Rectal smooth muscle tissue (tissue), 1 donor: ENCODE data around the gene IGF1.

Source experiments
- H3K27ac ChIP-seq: one replicate; pipeline ENCODE4 v1.7.0; 2013; ENCODE audit warnings: low read depth, low read length, inconsistent platforms
- H3K27me3 ChIP-seq: one replicate; pipeline ENCODE4 v1.7.0; 2013; ENCODE audit warnings: low read length; ENCODE audit not compliant: control insufficient read depth, insufficient read depth
- H3K36me3 ChIP-seq: one replicate; pipeline ENCODE4 v1.7.0; 2013; ENCODE audit warnings: low read length; ENCODE audit not compliant: control insufficient read depth, insufficient read depth
- H3K4me1 ChIP-seq: one replicate; pipeline ENCODE4 v1.7.0; 2013; ENCODE audit warnings: low read length; ENCODE audit not compliant: control insufficient read depth, insufficient read depth
- H3K4me3 ChIP-seq: one replicate; pipeline ENCODE4 v1.7.0; 2013; ENCODE audit warnings: low read length
- H3K9ac ChIP-seq: one replicate; pipeline ENCODE4 v1.7.0; 2013; ENCODE audit warnings: low read length

The IGF1 gene

GRCh38 chr12:102510031-102510430 lies 29.7 kb upstream of the IGF1 start:
- H3K9ac ChIP-seq: no peak overlapping the region

GRCh38 chr12:102509123-102509626 lies 28.8 kb upstream of the IGF1 start:
- Histone ChIP-seq H3K27ac (no peak overlapping the region), H3K9ac (no peak overlapping the region), H3K36me3 (no peaks in the 10 kb centered on the region), H3K27me3 (no peaks in the 10 kb centered on the region), H3K4me3 (no peak overlapping the region), H3K4me1 (no peaks in the 10 kb centered on the region)

More at GRCh38 chr12:102510031-102510430, 29.7 kb upstream of the IGF1 start:
- Histone ChIP-seq H3K27ac (no peak overlapping the region), H3K27me3 (no peaks in the 10 kb centered on the region), H3K36me3 (no peaks in the 10 kb centered on the region), H3K4me1 (no peaks in the 10 kb centered on the region), H3K4me3 (no peak overlapping the region)

GRCh38 chr12:102508052-102508451 lies 27.7 kb upstream of the IGF1 start:
- Histone ChIP-seq H3K4me1 (no peaks in the 10 kb centered on the region), H3K4me3 (no peak overlapping the region), H3K27me3 (no peaks in the 10 kb centered on the region), H3K27ac (no peak overlapping the region), H3K9ac (no peak overlapping the region), H3K36me3 (no peaks in the 10 kb centered on the region)

- H3K9ac ChIP-seq: no peak overlapping the region
- H3K36me3 ChIP-seq: no peaks in the 10 kb centered on the region
- no peak overlapping the region for H3K4me3 ChIP-seq
- no peak overlapping the region for H3K27ac ChIP-seq
- no peaks in the 10 kb centered on the region for H3K4me1 ChIP-seq
- H3K27me3 ChIP-seq: no peaks in the 10 kb centered on the region
Observed at GRCh38 chr12:102507301-102507700, 26.9 kb upstream of the IGF1 start.

- H3K27ac ChIP-seq: no peak overlapping the region
- H3K27me3 ChIP-seq: no peaks in the 10 kb centered on the region
- no peak overlapping the region for H3K9ac ChIP-seq
- no peaks in the 10 kb centered on the region for H3K36me3 ChIP-seq
- no peak overlapping the region for H3K4me3 ChIP-seq
- H3K4me1 ChIP-seq: no peaks in the 10 kb centered on the region
Observed at GRCh38 chr12:102504871-102505270, 24.5 kb upstream of the IGF1 start.

GRCh38 chr12:102504280-102504679 lies 23.9 kb upstream of the IGF1 start:
- Histone ChIP-seq H3K27ac (no peak overlapping the region), H3K4me1 (no peaks in the 10 kb centered on the region), H3K36me3 (no peaks in the 10 kb centered on the region), H3K4me3 (no peak overlapping the region), H3K27me3 (no peaks in the 10 kb centered on the region), H3K9ac (no peak overlapping the region)

GRCh38 chr12:102503831-102504230 lies 23.5 kb upstream of the IGF1 start:
- Histone ChIP-seq H3K9ac (no peak overlapping the region), H3K4me3 (no peak overlapping the region), H3K36me3 (no peaks in the 10 kb centered on the region), H3K27me3 (no peaks in the 10 kb centered on the region), H3K27ac (no peak overlapping the region), H3K4me1 (no peaks in the 10 kb centered on the region)

GRCh38 chr12:102503056-102503681 lies 22.8 kb upstream of the IGF1 start:
- no peak overlapping the region for H3K4me3 ChIP-seq

GRCh38 chr12:102501773-102502172 lies 21.4 kb upstream of the IGF1 start:
- no peaks in the 10 kb centered on the region for H3K4me1 ChIP-seq
- H3K27me3 ChIP-seq: no peaks in the 10 kb centered on the region
- H3K36me3 ChIP-seq: no peaks in the 10 kb centered on the region
- H3K9ac ChIP-seq: no peak overlapping the region
- no peak overlapping the region for H3K4me3 ChIP-seq
- no peak overlapping the region for H3K27ac ChIP-seq

More at GRCh38 chr12:102503056-102503681, 22.8 kb upstream of the IGF1 start:
- Histone ChIP-seq H3K9ac (no peak overlapping the region), H3K27ac (no peak overlapping the region), H3K4me1 (no peaks in the 10 kb centered on the region), H3K36me3 (no peaks in the 10 kb centered on the region), H3K27me3 (no peaks in the 10 kb centered on the region)

GRCh38 chr12:102498471-102498870 lies 18.1 kb upstream of the IGF1 start:
- Histone ChIP-seq H3K36me3 (no peaks in the 10 kb centered on the region), H3K9ac (no peak overlapping the region), H3K4me1 (no peaks in the 10 kb centered on the region), H3K27me3 (no peaks in the 10 kb centered on the region), H3K4me3 (no peak overlapping the region), H3K27ac (no peak overlapping the region)

GRCh38 chr12:102497743-102498142 lies 17.4 kb upstream of the IGF1 start:
- H3K4me3 ChIP-seq: no peak overlapping the region
- H3K36me3 ChIP-seq: no peaks in the 10 kb centered on the region
- H3K4me1 ChIP-seq: no peaks in the 10 kb centered on the region
- H3K27me3 ChIP-seq: no peaks in the 10 kb centered on the region
- H3K9ac ChIP-seq: no peak overlapping the region
- no peak overlapping the region for H3K27ac ChIP-seq

GRCh38 chr12:102496591-102496990 lies 16.2 kb upstream of the IGF1 start:
- H3K27ac ChIP-seq: no peak overlapping the region
- H3K36me3 ChIP-seq: no peaks in the 10 kb centered on the region
- no peak overlapping the region for H3K9ac ChIP-seq
- no peaks in the 10 kb centered on the region for H3K27me3 ChIP-seq
- no peak overlapping the region for H3K4me3 ChIP-seq
- no peaks in the 10 kb centered on the region for H3K4me1 ChIP-seq

GRCh38 chr12:102487226-102487625 lies 6.9 kb upstream of the IGF1 start:
- Histone ChIP-seq H3K9ac (no peak overlapping the region), H3K4me3 (no peak overlapping the region), H3K27ac (no peak overlapping the region), H3K36me3 (no peaks in the 10 kb centered on the region), H3K4me1 (peaks cover 3% of the 10 kb centered on the region), H3K27me3 (no peaks in the 10 kb centered on the region)
